ENCODE measurements around the gene ANKRD37. TPM values are rescaled to one million over a fixed set of nuclear protein-coding genes. Genes with fewer than 3 reads are reported as not detected.

ANKRD37 gene
- total and polyA plus RNA-seq, 12 donors, result 7.6 to 28.6 (median 13.7) TPM

GRCh38 chr4:185374027-185374426 is 22.6 kb upstream of the ANKRD37 start:
- ATAC-seq, result no peak
- H3K9me3 ChIP-seq, result no peaks in the 10 kb centered on the region
- no peaks in the 10 kb centered on the region for H3K4me1 ChIP-seq
- no peaks in the 10 kb centered on the region for H3K27me3 ChIP-seq
- DNase-seq, result no peak
- TF ChIP-seq, protein P1, sequence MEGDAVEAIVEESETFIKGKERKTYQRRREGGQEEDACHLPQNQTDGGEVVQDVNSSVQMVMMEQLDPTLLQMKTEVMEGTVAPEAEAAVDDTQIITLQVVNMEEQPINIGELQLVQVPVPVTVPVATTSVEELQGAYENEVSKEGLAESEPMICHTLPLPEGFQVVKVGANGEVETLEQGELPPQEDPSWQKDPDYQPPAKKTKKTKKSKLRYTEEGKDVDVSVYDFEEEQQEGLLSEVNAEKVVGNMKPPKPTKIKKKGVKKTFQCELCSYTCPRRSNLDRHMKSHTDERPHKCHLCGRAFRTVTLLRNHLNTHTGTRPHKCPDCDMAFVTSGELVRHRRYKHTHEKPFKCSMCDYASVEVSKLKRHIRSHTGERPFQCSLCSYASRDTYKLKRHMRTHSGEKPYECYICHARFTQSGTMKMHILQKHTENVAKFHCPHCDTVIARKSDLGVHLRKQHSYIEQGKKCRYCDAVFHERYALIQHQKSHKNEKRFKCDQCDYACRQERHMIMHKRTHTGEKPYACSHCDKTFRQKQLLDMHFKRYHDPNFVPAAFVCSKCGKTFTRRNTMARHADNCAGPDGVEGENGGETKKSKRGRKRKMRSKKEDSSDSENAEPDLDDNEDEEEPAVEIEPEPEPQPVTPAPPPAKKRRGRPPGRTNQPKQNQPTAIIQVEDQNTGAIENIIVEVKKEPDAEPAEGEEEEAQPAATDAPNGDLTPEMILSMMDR (IDR thresholded peaks at IDR 0.05), result no peak
- no peak overlapping the region for H3K4me3 ChIP-seq
- H3K36me3 ChIP-seq, result peaks cover 0 to 38% (median 7%) of the 10 kb centered on the region in 9 donors
- H3K27ac ChIP-seq, result no peak overlapping the region
- WGBS, 2 donors, result 86 to 89% methylated on average over 7 of the region's 7 CpGs
- intact Hi-C loops (cut with DNase I), result no loop called here

- 70 to 71% methylated on average over 6 of the region's 6 CpGs for WGBS, 2 donors
- no peaks in the 10 kb centered on the region for H3K27me3 ChIP-seq
- H3K27ac ChIP-seq, result no peak overlapping the region
- H3K36me3 ChIP-seq, result peaks cover 0 to 35% (median 7%) of the 10 kb centered on the region in 9 donors
- no peak for ATAC-seq
- no peaks in the 10 kb centered on the region for H3K9me3 ChIP-seq
- intact Hi-C loops (cut with DNase I), result no loop called here
- TF ChIP-seq, protein P1 (IDR thresholded peaks at IDR 0.05), result no peak
- no peaks in the 10 kb centered on the region for H3K4me1 ChIP-seq
- no peak overlapping the region for H3K4me3 ChIP-seq
- DNase-seq, result no peak
Observed at GRCh38 chr4:185374573-185374972, 22.1 kb upstream of the ANKRD37 start.

DNA sequence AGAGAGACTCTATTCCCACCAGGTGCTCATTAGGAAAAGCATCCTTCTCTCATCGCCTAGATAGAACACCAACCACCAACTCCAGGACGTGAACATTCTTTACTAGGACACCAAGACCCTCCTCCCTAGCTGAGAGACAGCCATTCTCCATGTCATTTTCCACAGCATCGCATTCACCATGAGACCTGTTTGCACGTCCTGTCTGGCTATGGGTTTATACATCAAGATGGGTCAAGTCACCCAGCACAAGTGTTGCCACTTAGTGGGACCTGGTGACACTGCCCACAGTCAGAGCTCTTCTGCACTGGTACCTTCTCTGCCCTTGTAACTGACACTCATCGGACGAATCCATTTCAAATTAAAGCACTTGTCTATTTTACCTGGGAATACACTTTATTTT is 18.4 kb upstream of the ANKRD37 start:
- TF ChIP-seq, protein P1 (IDR thresholded peaks at IDR 0.05), result no peak
- peaks cover 0 to 12% (median 0%) of the 10 kb centered on the region in 11 donors for H3K9me3 ChIP-seq
- H3K36me3 ChIP-seq, result peaks cover 0 to 3% (median 0%) of the 10 kb centered on the region in 9 donors
- no peak overlapping the region for H3K4me3 ChIP-seq
- H3K27me3 ChIP-seq, result no peaks in the 10 kb centered on the region
- no peak for DNase-seq
- no peak overlapping the region for H3K27ac ChIP-seq
- WGBS, 2 donors, result 93 to 99% methylated on average over 6 of the region's 6 CpGs
- intact Hi-C loops (cut with DNase I), result no loop called here
- ATAC-seq, result no peak
- no peaks in the 10 kb centered on the region for H3K4me1 ChIP-seq

GRCh38 chr4:185379326-185380295 is 17.0 kb upstream of the ANKRD37 start:
- 97 to 98% methylated on average over 13 of the region's 13 CpGs for WGBS, 2 donors
- ATAC-seq, result no peak
- intact Hi-C loops (cut with DNase I), result no loop called here
- Histone ChIP-seq H3K4me3 (no peak overlapping the region), H3K27me3 (no peaks in the 10 kb centered on the region), H3K4me1 (peaks cover 0 to 4% (median 0%) of the 10 kb centered on the region in 9 donors), H3K36me3 (no peaks in the 10 kb centered on the region), H3K9me3 (peaks cover 0 to 17% (median 0%) of the 10 kb centered on the region in 11 donors), H3K27ac (no peak overlapping the region)
- TF ChIP-seq, protein P1 (IDR thresholded peaks at IDR 0.05), result no peak
- no peak for DNase-seq

Measured in heart right ventricle (tissue), 16 donors.